Cardiac muscle cell (in vitro differentiated cells and primary cell): ENCODE measurements around the gene CPNE4. TPM values are rescaled to one million over a fixed set of nuclear protein-coding genes. Genes with fewer than 3 reads are reported as not detected.

Experiments
- DNase-seq, 2 donors: peaks; one replicate each; pipeline versions ENCODE4 v3.0.0 to v3.0.0-alpha.2; 2010 to 2017; ENCODE audit warnings: low read depth in 1 of 2, low spot score in 1 of 2
- H3K27ac ChIP-seq: fragments of 200-600 bp; sonication (generic); 2 replicates; pipeline ENCODE4 v1.5.1; 2016
- H3K27me3 ChIP-seq: fragments of 200-600 bp; sonication (generic); 2 replicates; pipeline ENCODE4 v1.6.0; 2016; ENCODE audit warnings: control low read depth
- H3K36me3 ChIP-seq: fragments of 200-600 bp; sonication (generic); 2 replicates; pipeline ENCODE4 v1.5.1; 2016; ENCODE audit warnings: control low read depth
- H3K4me1 ChIP-seq: fragments of 200-600 bp; sonication (generic); 2 replicates; pipeline ENCODE4 v1.8.1; 2017; ENCODE audit warnings: low read depth, mild to moderate bottlenecking, mixed run types
- H3K4me3 ChIP-seq: fragments of 200-600 bp; sonication (generic); 2 replicates; pipeline ENCODE4 v1.5.1; 2016; ENCODE audit warnings: mild to moderate bottlenecking
- H3K9me3 ChIP-seq: fragments of 200-600 bp; sonication (generic); 2 replicates; pipeline ENCODE4 v1.5.1; 2017; ENCODE audit warnings: low read depth, mild to moderate bottlenecking, control low read depth
- polyA plus RNA-seq: library from polyadenylated mRNA; unstranded; fragments of >200 nt; fragmentation: Nextera tagmentation; extraction: Ambion mirVana; gene quantifications from 2 replicates; pipeline ENCODE4 v1.2.1, GENCODE V29; 2016
- total RNA-seq: library from RNA; depleted of rRNA; stranded (reverse); fragments of >200 nt; gene quantifications from 2 replicates; pipeline ENCODE4 v1.2.3, GENCODE V29; 2016
- TF ChIP-seq, protein P1 (sequence below): IDR thresholded peaks from 2 replicates; pipeline ENCODE4 v1.5.1; 2012; ENCODE audit warnings: low read depth, mild to moderate bottlenecking, low read length

The CPNE4 gene
- total and polyA plus RNA-seq, 2 experiments from 2014 or later, result 3.3 to 7.6 TPM

DNA sequence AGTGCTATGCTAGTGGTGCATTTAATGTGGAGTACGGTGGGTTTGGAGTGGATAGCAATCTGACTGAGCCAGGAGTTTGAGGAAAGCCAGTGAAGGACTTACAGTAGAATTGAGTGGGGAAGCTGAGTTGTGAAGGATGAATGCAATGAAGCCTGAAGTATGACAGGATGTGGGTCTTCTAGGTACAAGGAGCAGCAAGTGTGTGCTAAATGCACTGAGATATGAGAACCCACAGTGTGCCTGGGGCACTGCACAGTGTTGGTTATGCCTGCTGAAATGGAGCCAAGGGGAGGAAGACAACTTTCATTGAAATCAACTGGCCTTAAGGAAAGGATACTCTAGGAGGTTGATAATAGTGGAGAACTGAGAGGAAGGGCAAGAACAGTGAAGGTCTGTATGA lies 426.5 kb downstream of the CPNE4 start:
- Histone ChIP-seq H3K4me1 (peaks cover 10% of the 10 kb centered on the region), H3K4me3 (no peak overlapping the region), H3K36me3 (no peaks in the 10 kb centered on the region), H3K27ac (no peak overlapping the region), H3K9me3 (no peaks in the 10 kb centered on the region), H3K27me3 (no peaks in the 10 kb centered on the region)
- no peak for DNase-seq
- TF ChIP-seq, protein P1, sequence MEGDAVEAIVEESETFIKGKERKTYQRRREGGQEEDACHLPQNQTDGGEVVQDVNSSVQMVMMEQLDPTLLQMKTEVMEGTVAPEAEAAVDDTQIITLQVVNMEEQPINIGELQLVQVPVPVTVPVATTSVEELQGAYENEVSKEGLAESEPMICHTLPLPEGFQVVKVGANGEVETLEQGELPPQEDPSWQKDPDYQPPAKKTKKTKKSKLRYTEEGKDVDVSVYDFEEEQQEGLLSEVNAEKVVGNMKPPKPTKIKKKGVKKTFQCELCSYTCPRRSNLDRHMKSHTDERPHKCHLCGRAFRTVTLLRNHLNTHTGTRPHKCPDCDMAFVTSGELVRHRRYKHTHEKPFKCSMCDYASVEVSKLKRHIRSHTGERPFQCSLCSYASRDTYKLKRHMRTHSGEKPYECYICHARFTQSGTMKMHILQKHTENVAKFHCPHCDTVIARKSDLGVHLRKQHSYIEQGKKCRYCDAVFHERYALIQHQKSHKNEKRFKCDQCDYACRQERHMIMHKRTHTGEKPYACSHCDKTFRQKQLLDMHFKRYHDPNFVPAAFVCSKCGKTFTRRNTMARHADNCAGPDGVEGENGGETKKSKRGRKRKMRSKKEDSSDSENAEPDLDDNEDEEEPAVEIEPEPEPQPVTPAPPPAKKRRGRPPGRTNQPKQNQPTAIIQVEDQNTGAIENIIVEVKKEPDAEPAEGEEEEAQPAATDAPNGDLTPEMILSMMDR, result no peak

DNA sequence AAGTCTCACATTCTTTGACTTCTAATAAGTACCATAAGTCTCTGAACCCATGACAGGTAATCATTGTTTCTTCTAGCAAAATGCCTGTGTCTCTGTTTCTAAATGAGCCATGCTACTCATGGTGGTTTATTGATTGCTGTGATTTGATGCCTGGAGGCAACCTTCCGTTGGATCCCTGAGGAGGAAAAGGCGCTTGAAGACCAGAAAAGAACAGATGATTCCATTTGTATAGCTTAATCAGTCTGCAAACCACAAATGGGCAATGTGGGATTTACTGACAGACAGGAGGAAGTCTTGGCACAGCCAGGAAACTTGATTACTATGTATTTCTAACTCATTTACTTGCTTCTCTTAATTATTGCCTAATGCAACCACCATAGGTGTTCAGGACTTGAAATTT lies 428.9 kb downstream of the CPNE4 start:
- no peak for DNase-seq
- H3K36me3 ChIP-seq, result no peaks in the 10 kb centered on the region
- H3K9me3 ChIP-seq, result no peaks in the 10 kb centered on the region
- H3K27me3 ChIP-seq, result no peaks in the 10 kb centered on the region
- peaks cover 10% of the 10 kb centered on the region for H3K4me1 ChIP-seq
- no peak overlapping the region for H3K4me3 ChIP-seq
- TF ChIP-seq, protein P1, result no peak
- no peak overlapping the region for H3K27ac ChIP-seq

DNA sequence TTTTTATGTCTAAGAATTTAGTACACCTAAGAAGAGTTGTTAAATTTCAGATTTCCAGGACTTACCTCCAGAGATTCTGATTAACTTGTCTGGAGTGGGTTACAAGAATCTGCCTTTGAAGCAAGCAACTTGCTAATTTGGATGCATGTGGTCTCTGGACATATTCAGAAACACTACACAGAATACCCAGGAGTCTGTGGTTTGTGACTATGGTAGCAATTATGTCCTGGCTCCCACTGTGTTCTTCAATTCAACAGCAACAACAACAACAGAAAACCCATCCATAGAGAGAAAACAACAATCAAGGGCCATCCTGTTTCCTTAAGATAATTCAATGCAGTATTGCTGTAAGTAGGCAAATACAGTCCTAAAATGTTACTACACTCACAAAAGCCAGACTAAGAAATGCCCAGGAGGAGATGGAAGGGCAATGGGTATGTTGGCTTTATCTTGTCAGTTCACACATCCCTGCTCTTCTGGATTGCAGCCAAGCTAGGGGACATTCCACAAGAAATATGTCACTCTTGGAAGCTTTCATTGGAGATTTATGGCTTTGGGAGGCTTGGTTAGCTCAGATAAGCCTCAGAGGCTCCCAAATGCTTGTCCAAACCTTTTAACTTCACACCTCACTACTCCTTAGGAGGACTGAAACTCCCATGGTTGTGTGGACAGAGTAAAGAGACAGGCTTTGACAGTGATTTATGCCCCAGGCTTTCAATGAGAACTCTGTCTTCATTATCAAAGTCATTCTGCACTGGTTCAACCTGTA lies 432.6 kb downstream of the CPNE4 start:
- no peaks in the 10 kb centered on the region for H3K9me3 ChIP-seq
- no peaks in the 10 kb centered on the region for H3K27me3 ChIP-seq
- TF ChIP-seq, protein P1, result no peak
- no peaks in the 10 kb centered on the region for H3K36me3 ChIP-seq
- peak in 1 of 2 donors; percentile 30 for DNase-seq
- H3K27ac ChIP-seq, result no peak overlapping the region
- H3K4me3 ChIP-seq, result no peak overlapping the region
- peaks cover 5% of the 10 kb centered on the region for H3K4me1 ChIP-seq

DNA sequence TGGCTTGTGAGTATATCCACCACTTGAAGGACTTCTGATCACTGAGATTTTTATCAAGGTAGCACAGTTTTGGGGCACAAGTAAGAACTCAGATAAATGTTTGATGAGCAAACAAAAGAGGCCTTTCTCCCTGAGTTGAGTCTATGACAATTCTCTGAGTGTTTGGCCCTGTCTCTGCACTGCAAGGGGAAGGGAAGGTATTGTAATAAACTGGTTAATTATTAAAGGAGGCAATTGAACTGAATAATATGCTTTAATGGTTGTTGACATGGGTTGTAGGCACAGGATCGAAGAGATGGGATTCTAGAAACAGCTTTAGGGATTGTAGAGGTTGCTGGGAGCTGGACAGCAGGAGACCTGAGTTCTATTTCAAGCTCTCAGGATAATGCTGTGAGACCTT lies 437.0 kb downstream of the CPNE4 start:
- Histone ChIP-seq H3K4me1 (no peaks in the 10 kb centered on the region), H3K36me3 (no peaks in the 10 kb centered on the region), H3K9me3 (no peaks in the 10 kb centered on the region), H3K27ac (no peak overlapping the region), H3K27me3 (no peaks in the 10 kb centered on the region), H3K4me3 (no peak overlapping the region)
- TF ChIP-seq, protein P1, result no peak
- no peak for DNase-seq

DNA sequence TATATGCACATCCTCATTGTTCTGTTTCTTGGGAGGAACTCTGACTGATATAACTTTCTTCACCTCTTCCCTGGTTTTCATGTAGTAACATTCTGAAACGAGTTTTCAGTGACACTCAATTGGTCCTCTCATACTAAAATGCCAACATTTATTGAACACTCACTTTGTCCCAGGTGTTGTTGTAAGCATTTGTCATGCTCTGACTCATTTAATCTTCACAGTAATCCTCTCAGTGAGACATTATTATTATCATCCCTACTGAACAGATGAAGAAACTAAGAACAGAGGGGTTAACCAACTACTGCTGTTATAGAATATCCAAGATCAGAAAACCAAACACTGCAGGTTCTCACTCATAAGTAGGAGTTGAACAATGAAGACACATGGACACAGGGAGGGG lies 437.9 kb downstream of the CPNE4 start:
- no peaks in the 10 kb centered on the region for H3K27me3 ChIP-seq
- no peaks in the 10 kb centered on the region for H3K9me3 ChIP-seq
- DNase-seq, result no peak
- H3K36me3 ChIP-seq, result no peaks in the 10 kb centered on the region
- no peaks in the 10 kb centered on the region for H3K4me1 ChIP-seq
- no peak overlapping the region for H3K4me3 ChIP-seq
- TF ChIP-seq, protein P1, result no peak
- H3K27ac ChIP-seq, result no peak overlapping the region
